AG09309 (cell line): ENCODE measurements around the gene ZNF292.

Source experiments
- DNase-seq: peaks from one replicate; pipeline ENCODE4 v3.0.0-alpha.2; 2010; ENCODE audit warnings: low read depth
- H3K4me3 ChIP-seq: 2 replicates; pipeline ENCODE4 v1.5.1; 2011; ENCODE audit warnings: mild to moderate bottlenecking, low read depth, low read length, moderate library complexity; ENCODE audit not compliant: control insufficient read depth
- CTCF ChIP-seq: IDR thresholded peaks from 2 replicates; pipeline ENCODE4 v1.5.1; 2011; ENCODE audit warnings: mild to moderate bottlenecking, low read depth, low read length, inconsistent platforms; ENCODE audit not compliant: insufficient read depth, control insufficient read depth; ENCODE audit errors: missing control alignments

ZNF292 gene

GRCh38 chr6:87242311-87242710 is 86.9 kb downstream of the ZNF292 start:
- no peak for TF ChIP-seq CTCF
- DNase-seq: no peak
- no peak overlapping the region for H3K4me3 ChIP-seq

- TF ChIP-seq CTCF: no peak
- no peak overlapping the region for H3K4me3 ChIP-seq
- no peak for DNase-seq
Measured at GRCh38 chr6:87243812-87244211, 88.4 kb downstream of the ZNF292 start.

DNA sequence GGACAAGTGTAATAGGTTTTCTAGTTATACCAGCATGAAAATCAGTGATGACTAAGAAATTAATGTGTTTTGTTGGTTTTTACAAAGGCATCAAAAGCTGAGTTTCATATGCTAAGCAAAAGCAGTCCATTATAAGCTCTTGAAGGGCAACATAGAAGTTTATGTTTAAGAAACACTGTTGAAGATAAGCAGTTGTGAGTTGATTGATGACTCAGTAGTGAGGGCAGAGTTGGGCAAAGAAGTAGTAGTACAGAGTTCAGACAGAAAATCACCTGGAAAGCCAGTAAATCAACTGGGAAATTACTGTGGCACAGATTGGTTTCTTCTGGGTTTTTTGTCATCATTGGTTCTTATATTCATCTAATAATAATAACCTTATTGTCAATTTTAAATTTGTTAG is 89.0 kb downstream of the ZNF292 start:
- H3K4me3 ChIP-seq: no peak overlapping the region
- no peak for TF ChIP-seq CTCF
- DNase-seq: no peak

- no peak for TF ChIP-seq CTCF
- no peak for DNase-seq
- H3K4me3 ChIP-seq: no peak overlapping the region
Measured at GRCh38 chr6:87250019-87250418, 94.7 kb downstream of the ZNF292 start.

GRCh38 chr6:87251225-87251624 is 95.9 kb downstream of the ZNF292 start:
- DNase-seq: no peak
- TF ChIP-seq CTCF: no peak
- no peak overlapping the region for H3K4me3 ChIP-seq

DNA sequence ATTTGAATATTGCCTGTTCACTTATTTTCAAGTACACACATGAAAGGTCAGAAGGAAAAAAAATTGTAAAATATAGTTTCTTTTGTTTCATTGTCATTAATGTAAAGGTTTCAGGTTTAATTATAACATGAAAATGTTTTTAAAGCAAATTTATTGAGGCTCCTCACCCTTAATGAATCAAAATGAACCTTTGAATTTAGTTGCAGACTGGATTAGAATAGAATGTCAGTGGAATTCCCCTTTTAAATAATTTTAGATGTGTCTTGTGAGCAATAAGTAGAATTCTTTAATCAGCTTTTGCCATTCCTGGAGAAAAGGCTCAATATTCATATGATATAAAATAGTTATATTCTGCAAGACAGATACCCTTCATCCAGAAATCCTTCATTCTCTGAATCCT is 96.4 kb downstream of the ZNF292 start:
- no peak for TF ChIP-seq CTCF
- DNase-seq: no peak

GRCh38 chr6:87257046-87257445 is 101.7 kb downstream of the ZNF292 start:
- no peak for TF ChIP-seq CTCF
- no peak overlapping the region for H3K4me3 ChIP-seq
- no peak for DNase-seq

More for the DNA sequence above, 96.4 kb downstream of the ZNF292 start:
- no peak overlapping the region for H3K4me3 ChIP-seq
